Measurements from ENCODE around the gene TRNP1. TPM values are rescaled to one million over a fixed set of nuclear protein-coding genes. Genes with fewer than 3 reads are reported as not detected.

TRNP1 gene
- total RNA-seq, 1 donor from 2014 or later: 0.60 TPM

- peak in 1 of 2 donors; percentile 96 for DNase-seq (ENCODE audit: low read depth in 2 of 2)
These were observed 7.4 kb downstream of the TRNP1 start for GRCh38 chr1:27000817-27001460.

GRCh38 chr1:27001570-27002360 is 8.3 kb downstream of the TRNP1 start:
- DNase-seq (ENCODE audit: low read depth in 2 of 2): peak in 1 of 2 donors; percentile 25

- no peak for DNase-seq (ENCODE audit: low read depth in 2 of 2)
These were observed 10.4 kb downstream of the TRNP1 start for GRCh38 chr1:27003745-27004470.

DNA sequence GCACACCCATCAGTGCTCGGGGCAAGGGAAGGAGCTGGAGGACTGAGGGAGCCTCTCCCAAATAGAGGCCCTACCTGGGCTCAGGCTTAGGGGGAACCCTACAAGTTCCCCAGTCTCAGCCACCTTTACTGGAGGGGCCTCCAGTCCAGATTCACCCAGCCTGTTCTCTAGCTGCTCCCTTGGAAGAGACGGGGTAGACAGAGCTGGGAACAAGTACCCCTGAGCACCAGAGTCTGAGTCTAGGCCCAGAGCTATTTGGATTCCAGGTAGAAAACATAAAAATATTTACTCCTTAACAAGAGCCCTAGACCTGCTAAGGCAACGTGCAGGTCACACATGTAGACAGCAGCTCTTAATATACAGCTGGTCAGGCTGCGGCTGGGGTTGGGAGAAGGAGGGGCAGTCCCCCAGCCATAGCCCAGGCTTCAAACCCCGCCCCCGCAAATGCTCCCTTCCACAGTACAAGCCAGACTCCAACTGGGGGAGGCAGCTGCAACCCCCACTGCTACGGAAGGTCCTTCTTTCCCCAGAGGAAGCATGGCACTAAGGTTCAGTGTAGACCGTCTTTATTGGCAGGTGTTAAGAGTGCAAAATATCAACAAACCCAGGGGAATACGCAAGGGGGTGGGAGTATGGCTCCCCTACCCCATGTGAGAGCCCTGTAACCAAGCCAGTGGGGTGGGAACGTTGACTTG is 11.1 kb downstream of the TRNP1 start:
- DNase-seq (ENCODE audit: low read depth in 2 of 2): no peak

GRCh38 chr1:27005166-27005530 is 11.7 kb downstream of the TRNP1 start:
- no peak for DNase-seq (ENCODE audit: low read depth in 2 of 2)

DNA sequence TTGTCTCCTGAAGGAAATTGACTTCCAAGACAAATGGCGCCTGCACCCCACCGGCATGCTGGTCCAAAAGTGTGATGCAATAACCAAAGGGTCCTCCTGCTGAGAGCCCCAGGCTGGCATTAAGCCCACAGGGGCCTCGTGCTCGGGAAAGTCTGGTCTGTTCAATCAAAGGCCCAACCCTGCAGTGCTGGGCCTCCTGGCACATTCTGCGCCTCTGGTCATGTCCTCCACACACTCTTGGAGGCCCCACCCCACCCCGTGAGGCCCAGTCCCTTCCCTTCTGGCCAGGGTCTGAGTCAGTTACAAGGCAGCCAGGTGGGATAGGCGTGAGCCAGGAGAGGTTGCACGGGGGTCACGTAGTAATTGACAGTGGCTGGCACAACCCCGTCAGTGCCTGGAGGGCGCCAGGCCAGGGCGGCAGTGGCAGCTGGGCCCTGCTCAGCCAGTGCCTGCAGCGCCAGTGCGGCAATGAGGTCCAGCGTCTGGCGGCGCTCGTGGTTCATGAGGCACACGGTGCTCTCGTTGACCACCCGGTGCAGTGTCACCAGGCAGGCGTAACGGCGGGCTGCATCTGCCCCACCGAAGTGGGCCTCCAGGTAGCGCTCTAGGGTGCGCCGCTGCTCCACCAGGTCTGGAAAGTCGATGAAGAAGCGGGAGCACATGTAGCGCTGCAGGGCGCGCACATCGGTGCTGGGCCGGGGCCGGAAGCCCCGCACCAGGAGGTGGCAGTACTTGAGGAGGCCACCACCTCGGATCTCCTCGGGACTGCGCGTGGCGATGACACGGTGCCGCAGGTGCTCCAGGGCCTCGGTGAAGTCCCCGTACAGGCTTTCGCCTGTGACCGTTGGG is 12.4 kb downstream of the TRNP1 start:
- DNase-seq (ENCODE audit: low read depth in 2 of 2): no peak

DNA sequence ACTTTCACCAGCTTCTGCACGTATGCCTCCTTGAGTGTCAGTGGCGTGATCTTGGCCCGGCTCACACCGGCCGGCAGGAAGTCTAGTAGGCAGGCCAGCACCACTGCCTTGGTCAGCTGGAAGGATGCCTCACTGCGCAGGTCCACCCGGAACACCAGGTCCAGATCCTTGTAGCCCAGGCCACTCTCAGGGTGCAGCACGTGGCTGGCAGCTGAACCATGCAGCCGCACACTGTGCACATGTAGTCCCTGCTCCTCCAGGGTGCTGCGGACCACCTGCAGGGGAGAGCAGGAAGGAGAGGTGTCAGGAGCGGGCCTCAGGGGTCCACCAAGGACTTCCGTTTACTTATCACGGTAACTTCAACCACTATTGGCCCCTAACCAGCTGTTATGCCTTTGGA is 13.2 kb downstream of the TRNP1 start:
- DNase-seq (ENCODE audit: low read depth in 2 of 2): no peak

GRCh38 chr1:27007909-27008582 is 14.6 kb downstream of the TRNP1 start:
- no peak for DNase-seq (ENCODE audit: low read depth in 2 of 2)

DNA sequence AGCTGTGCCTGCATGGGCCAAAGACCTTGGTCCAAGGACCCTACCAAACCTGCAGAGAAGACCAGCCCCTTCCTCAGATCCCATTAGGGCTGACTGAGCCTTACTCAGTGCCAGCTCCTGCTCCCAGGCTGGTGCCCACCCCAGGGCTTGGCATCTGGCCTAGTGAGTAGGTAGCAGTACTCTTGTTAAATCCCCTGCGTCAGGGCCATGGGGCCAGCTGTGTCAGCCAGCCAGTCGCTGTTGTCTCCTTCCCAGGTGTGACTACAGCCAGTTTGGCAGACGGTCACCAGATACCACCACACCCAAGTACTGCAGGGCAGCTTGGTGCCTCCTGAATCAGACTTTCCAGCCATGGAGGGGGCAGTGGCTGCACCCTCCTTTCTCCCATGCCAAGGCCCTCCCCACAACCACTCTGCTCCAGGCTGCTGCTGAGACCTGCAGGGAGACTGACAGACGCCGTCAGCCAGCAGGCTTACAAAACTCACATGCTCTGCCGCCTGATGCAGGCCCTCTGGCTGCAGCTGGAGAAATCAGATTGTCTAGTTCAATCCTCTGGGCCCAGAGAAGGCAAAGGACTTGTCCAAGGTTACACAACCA is 16.2 kb downstream of the TRNP1 start:
- DNase-seq (ENCODE audit: low read depth in 2 of 2): no peak

DNA sequence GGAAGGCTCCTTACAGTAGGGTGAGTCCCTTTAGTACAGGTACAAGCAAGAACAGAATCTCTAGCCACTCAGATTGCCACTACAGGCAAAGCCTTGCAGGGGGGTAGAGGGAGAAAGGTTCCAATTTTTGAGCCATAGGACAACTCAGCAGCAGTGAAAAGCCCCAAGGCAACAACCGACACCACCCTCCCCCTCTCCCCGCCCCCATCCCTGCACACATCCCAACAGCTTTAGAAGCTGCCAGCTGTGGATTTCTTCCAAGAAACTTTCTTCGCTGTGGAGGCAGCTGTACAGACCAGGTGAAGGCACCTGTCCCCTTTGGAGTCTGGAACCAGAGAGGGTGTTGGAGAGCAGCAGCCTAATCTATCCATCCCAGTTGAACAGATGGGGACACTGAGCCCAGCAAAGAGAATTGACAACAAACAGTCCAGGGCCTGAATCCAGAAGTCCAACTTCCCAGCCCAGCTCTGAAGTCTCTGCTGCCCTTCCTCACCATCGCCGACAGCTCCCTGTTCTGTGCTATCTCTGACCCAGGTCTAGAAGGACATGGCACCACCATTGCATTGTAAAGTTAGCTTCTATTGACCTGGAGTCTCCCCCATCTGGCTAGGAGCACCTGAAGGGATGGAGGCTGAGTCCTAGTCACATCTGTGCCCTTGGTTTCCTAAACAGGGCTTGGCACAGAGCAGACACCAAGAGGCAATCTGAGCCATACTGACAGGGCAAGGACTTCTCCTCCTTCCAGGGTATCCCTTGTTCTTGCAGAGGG is 16.9 kb downstream of the TRNP1 start:
- DNase-seq (ENCODE audit: low read depth in 2 of 2): no peak

DNA sequence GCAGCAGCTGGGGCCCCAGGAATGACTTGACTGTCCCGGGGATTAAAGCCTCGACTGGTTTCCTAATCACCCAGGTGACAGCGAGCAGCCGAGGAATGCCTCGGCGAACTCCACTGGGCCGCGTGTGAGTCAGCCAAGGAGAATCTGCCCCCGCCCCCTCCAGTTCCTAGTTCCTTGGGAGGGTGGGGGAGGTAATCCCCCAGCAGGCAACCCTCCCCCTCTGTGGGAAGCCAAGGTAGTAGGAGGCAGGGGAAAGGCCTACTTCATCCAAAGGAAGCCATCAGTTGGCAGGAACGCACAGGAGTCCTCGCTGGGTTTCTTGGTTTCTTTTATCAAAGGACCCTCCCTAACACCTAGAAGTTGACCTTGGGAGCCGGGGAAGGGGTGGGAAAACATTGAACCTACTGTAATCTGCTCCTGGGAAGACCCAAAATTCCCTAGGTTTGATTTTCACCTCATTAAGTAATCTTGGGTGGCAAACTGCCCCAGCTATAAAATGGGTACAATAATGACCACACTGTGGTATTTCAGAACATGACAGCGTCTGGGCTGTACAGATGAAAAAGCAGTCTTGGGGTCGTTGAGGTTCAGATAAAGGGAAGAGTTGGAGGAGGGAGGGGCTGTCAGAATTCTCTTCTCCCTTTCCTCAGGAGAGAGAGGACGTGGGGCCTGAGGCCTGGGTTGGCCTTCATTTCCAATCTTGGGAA is 17.7 kb downstream of the TRNP1 start:
- DNase-seq (ENCODE audit: low read depth in 2 of 2): peak in 1 of 2 donors; percentile 79

DNA sequence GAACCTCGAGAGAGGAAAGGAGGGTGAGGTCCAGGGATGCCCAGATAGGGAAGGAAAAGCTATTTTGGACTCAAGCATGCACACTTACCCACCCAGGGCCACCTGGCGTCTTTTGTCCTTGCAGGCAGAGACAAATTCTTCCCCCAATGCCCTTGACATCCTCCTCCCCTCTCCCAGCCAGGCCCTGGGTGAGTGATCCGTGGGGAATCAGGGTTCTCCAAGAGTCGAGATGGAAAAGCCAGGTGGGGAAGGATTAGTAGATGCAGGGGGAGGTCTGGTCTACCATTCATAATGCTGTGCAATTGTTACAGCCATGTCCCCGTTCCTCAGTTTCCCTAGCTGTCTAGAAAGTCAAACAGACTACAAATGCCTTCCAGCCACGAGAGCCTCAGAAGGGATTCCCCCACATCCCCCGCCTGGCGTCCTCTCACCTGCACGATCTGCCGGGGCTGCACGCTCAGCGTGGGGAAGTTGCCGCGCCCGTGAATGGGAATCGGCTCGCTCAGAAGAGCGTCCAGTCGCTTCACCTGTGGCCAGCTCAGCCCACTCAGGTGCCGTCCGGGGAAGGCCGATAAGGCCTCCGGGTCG is 18.6 kb downstream of the TRNP1 start:
- DNase-seq (ENCODE audit: low read depth in 2 of 2): no peak

DNA sequence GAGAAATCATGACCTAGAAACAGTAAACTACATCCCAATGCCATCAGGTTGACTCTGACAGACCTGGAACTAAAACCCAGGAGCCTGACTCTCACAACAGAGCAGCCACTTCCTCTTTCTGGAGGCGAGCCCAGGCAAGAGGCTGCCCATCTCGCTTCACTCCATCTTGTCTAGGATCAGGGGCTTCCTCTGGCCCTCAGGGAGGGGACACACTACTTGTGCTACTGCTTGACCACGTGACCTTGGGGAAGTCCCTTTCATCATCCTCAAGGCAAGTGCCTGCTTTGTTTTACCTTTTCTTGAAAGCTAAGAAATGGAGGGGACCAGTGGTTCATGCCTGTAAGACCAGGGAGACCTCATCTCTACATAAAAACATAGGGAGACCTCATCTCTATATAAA is 21.8 kb downstream of the TRNP1 start:
- no peak for DNase-seq (ENCODE audit: low read depth in 2 of 2)

DNA sequence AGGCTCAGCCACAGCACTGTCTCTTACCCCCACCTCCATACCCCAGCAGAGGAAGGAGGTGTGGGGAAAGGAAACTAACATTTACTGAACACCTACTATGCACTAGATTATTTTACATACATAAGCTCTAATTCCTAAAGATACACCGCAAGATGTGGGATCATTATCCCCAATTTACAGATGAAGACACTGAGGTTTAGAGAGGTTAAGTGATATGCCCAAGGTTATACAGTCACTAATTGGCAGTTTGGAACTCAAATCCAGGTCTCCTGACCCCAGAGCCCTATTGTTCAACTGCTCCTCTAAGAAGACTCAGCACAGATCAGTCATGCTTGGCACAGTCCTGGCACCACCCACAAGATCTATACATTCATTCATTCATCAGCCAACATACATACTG is 22.9 kb downstream of the TRNP1 start:
- DNase-seq (ENCODE audit: low read depth in 2 of 2): no peak

- no peak for DNase-seq (ENCODE audit: low read depth in 2 of 2)
These were observed 23.7 kb downstream of the TRNP1 start for GRCh38 chr1:27017207-27017606.

GRCh38 chr1:27018316-27018715 is 24.8 kb downstream of the TRNP1 start:
- no peak for DNase-seq (ENCODE audit: low read depth in 2 of 2)

GRCh38 chr1:27021354-27022031 is 28.0 kb downstream of the TRNP1 start:
- DNase-seq (ENCODE audit: low read depth in 2 of 2): no peak

DNA sequence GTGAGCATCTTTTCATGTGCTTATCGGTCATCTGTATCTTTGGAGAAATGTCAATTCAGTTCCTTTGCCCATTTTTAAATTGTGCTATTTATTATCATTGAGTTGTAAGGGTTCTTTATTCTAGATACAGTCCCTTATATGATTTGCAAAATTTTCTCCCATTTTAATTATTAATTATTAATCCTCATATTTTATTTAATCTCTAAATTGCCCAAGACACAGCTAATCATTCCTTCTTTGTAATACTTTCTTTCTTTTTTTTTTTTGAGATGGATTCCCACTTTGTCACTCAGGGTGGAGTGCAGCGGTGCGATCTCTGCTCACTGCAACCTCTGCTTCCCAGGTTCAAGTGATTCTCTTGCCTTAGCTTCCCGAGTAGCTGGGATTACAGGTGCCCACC is 32.2 kb downstream of the TRNP1 start:
- no peak for DNase-seq (ENCODE audit: low read depth in 2 of 2)

Measured in lung microvascular endothelial cell (primary cell).